Osteoblast (primary cell): Measurements from ENCODE around the gene MAMSTR. TPM values are rescaled to one million over a fixed set of nuclear protein-coding genes. Genes with fewer than 3 reads are reported as not detected.
A peak's percentile ranks its signal among the peaks of the same experiment; 100 is the strongest.

ENCODE experiments used
- DNase-seq: peaks from one replicate; pipeline ENCODE4 v3.0.0; 2011; ENCODE audit warnings: low spot score, mixed read lengths; ENCODE audit not compliant: insufficient read length; ENCODE audit errors: missing footprints
- H2AFZ ChIP-seq: 2 replicates; pipeline ENCODE4 v1.6.0; 2011; ENCODE audit warnings: mild to moderate bottlenecking, low read length
- H3K27ac ChIP-seq: 2 replicates; pipeline ENCODE4 v1.5.1; 2011; ENCODE audit warnings: mild to moderate bottlenecking, low read depth, low read length, moderate library complexity
- H3K27me3 ChIP-seq: 2 replicates; pipeline ENCODE4 v1.6.0; 2012; ENCODE audit warnings: mild to moderate bottlenecking, control low read depth, inconsistent platforms, low read length, moderate library complexity; ENCODE audit not compliant: insufficient read depth
- H3K36me3 ChIP-seq: 2 replicates; pipeline ENCODE4 v1.5.1; 2011; ENCODE audit warnings: mild to moderate bottlenecking, low read length, control low read depth, moderate library complexity; ENCODE audit not compliant: insufficient read depth
- H3K4me1 ChIP-seq: 2 replicates; pipeline ENCODE4 v1.5.1; 2011; ENCODE audit warnings: mild to moderate bottlenecking, low read length, control low read depth, moderate library complexity; ENCODE audit not compliant: insufficient read depth
- H3K4me2 ChIP-seq: 2 replicates; pipeline ENCODE4 v1.6.0; 2011; ENCODE audit warnings: mild to moderate bottlenecking, low read length; ENCODE audit not compliant: insufficient read depth
- H3K4me3 ChIP-seq: fragments of 200-600 bp; sonication (generic); 3 replicates; pipeline ENCODE4 v1.5.1; 2012; ENCODE audit warnings: mild to moderate bottlenecking, low read length, inconsistent platforms; ENCODE audit not compliant: insufficient read depth
- H3K79me2 ChIP-seq: 2 replicates; pipeline ENCODE4 v1.6.0; 2012; ENCODE audit warnings: mild to moderate bottlenecking, low read length, control low read depth, inconsistent platforms; ENCODE audit not compliant: insufficient read depth
- H3K9me3 ChIP-seq: 2 replicates; pipeline ENCODE4 v1.5.1; 2011; ENCODE audit warnings: low read depth, low read length, control low read depth
- H4K20me1 ChIP-seq: 2 replicates; pipeline ENCODE4 v1.6.0; 2012; ENCODE audit warnings: mild to moderate bottlenecking, low read length, control low read depth; ENCODE audit not compliant: insufficient read depth
- CTCF ChIP-seq: IDR thresholded peaks from 2 replicates; pipeline ENCODE4 v1.5.1; 2011; ENCODE audit warnings: mild to moderate bottlenecking, low read depth, low read length, moderate library complexity; ENCODE audit errors: extremely low read depth
- total RNA-seq: library from RNA; depleted of rRNA; stranded (reverse); fragments of >200 nt; gene quantifications from 2 replicates; pipeline ENCODE4 v1.2.3, GENCODE V29; 2012

Gene MAMSTR
- total RNA-seq, 1 donor = 0.36 TPM

GRCh38 chr19:48716562-48717291, 2.8 kb downstream of the MAMSTR start:
- TF ChIP-seq CTCF = no peak
- Histone ChIP-seq H3K4me3 (peak overlapping the region; percentile 65), H4K20me1 (no peaks in the 10 kb centered on the region), H3K36me3 (no peaks in the 10 kb centered on the region), H3K9me3 (no peaks in the 10 kb centered on the region), H3K79me2 (peaks cover 12% of the 10 kb centered on the region), H3K4me1 (peaks cover 39% of the 10 kb centered on the region), H3K27ac (peak overlapping the region; percentile 25), H2AFZ (peak overlapping the region; percentile 85), H3K27me3 (no peaks in the 10 kb centered on the region), H3K4me2 (peak overlapping the region; percentile 83)
- peak; percentile 92 for DNase-seq

DNA sequence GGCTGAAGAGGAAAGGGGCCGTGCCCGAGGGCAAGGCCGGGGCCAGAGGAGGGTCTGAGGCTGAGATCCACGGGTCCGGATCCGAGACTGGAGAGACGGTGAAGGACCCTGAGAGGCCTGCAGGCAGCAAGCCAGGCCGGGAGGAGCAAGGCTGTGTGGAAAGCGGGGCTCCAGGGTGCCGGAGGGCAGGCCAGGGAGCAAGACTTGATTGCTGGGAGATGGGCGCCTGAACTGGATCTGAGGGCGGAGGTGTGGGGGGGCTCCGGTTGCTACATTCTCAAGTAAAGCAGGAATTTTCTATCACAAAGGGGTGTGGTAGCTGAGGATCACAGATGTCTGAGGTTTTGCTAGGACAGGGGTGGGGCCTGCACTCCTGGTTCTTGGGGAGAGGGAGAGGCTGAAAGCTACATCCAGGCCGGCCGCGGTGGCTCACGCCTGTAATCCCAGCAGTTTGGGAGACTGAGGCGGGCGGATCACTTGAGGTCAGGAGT, 3.8 kb downstream of the MAMSTR start:
- H3K4me1 ChIP-seq = peaks cover 36% of the 10 kb centered on the region
- H3K4me3 ChIP-seq = peak overlapping the region; percentile 19
- no peaks in the 10 kb centered on the region for H3K27me3 ChIP-seq
- peak overlapping the region; percentile 96 for H3K4me2 ChIP-seq
- no peaks in the 10 kb centered on the region for H3K36me3 ChIP-seq
- H4K20me1 ChIP-seq = no peaks in the 10 kb centered on the region
- no peak overlapping the region for H2AFZ ChIP-seq
- peak; percentile 73 for DNase-seq
- H3K9me3 ChIP-seq = no peaks in the 10 kb centered on the region
- H3K79me2 ChIP-seq = peaks cover 12% of the 10 kb centered on the region
- no peak overlapping the region for H3K27ac ChIP-seq
- no peak for TF ChIP-seq CTCF

GRCh38 chr19:48714759-48715675, 4.5 kb downstream of the MAMSTR start:
- Histone ChIP-seq H2AFZ (peak overlapping the region; percentile 91), H3K79me2 (peaks cover 12% of the 10 kb centered on the region), H3K36me3 (no peaks in the 10 kb centered on the region), H3K4me2 (peak overlapping the region; percentile 96), H3K27ac (peak overlapping the region; percentile 85), H3K9me3 (no peaks in the 10 kb centered on the region), H3K27me3 (no peaks in the 10 kb centered on the region), H3K4me3 (peak overlapping the region; percentile 75), H4K20me1 (no peaks in the 10 kb centered on the region), H3K4me1 (peaks cover 31% of the 10 kb centered on the region)
- DNase-seq = peak; percentile 31
- no peak for TF ChIP-seq CTCF
